CD14-positive monocyte (primary cell): Measurements from ENCODE around the gene WNT5B. TPM values are rescaled to one million over a fixed set of nuclear protein-coding genes. Genes with fewer than 3 reads are reported as not detected.

Experiments
- DNase-seq, 3 donors: peaks; one replicate each; pipeline ENCODE4 v3.0.0-alpha.2; 2011 to 2022
- H2AFZ ChIP-seq: 2 replicates; pipeline ENCODE4 v1.6.0; 2012; ENCODE audit warnings: mild to moderate bottlenecking, low read depth, low read length, inconsistent platforms; ENCODE audit not compliant: insufficient read depth, poor library complexity, severe bottlenecking
- H3K27ac ChIP-seq, 2 donors: 1 replicate in 1 of 2; 2 replicates in 1 of 2; pipeline ENCODE4 v1.5.1; 2012 to 2013; ENCODE audit warnings: low read length in 2 of 2, control low read depth in 1 of 2, inconsistent platforms in 1 of 2, low read depth in 1 of 2, mild to moderate bottlenecking in 1 of 2
- H3K27me3 ChIP-seq, 2 donors: one replicate each; pipeline versions ENCODE4 v1.6.0 to v1.6.1; 2011 to 2013; ENCODE audit warnings: low read length in 2 of 2; ENCODE audit not compliant: control insufficient read depth in 2 of 2, insufficient read depth in 2 of 2
- H3K36me3 ChIP-seq, 2 donors: replicated peaks in 1 of 2; 1 replicate in 1 of 2; 2 replicates in 1 of 2; pipeline versions ENCODE4 v1.5.1 to v1.6.1; 2012 to 2013; ENCODE audit warnings: low read length in 2 of 2, control low read depth in 1 of 2, inconsistent platforms in 1 of 2, mild to moderate bottlenecking in 1 of 2; ENCODE audit not compliant: insufficient read depth in 2 of 2, control insufficient read depth in 1 of 2
- H3K4me1 ChIP-seq, 2 donors: 1 replicate in 1 of 2; 2 replicates in 1 of 2; pipeline versions ENCODE4 v1.5.1 to v1.6.1; 2012 to 2013; ENCODE audit warnings: low read length in 2 of 2, control low read depth in 1 of 2, inconsistent platforms in 1 of 2, mild to moderate bottlenecking in 1 of 2, moderate library complexity in 1 of 2; ENCODE audit not compliant: insufficient read depth in 2 of 2, control insufficient read depth in 1 of 2
- H3K4me2 ChIP-seq: replicated peaks from 2 replicates; pipeline ENCODE3; 2012; ENCODE audit warnings: low read length, moderate library complexity, mild to moderate bottlenecking; ENCODE audit not compliant: poor library complexity, severe bottlenecking; ENCODE audit errors: extremely low read depth
- H3K4me3 ChIP-seq, 3 experiments: fragments of 200-600 bp in 1 of 3; sonication (generic) in 1 of 3; replicated peaks in 1 of 3; 1 replicate in 2 of 3; 2 replicates in 1 of 3; pipeline ENCODE4 v1.5.1; 2011 to 2013; ENCODE audit warnings: low read length in 3 of 3, mild to moderate bottlenecking in 3 of 3, control low read depth in 2 of 3, low read depth in 2 of 3, inconsistent platforms in 1 of 3, moderate library complexity in 1 of 3
- H3K79me2 ChIP-seq: 2 replicates; pipeline ENCODE4 v1.6.0; 2012; ENCODE audit warnings: mild to moderate bottlenecking, control low read depth, inconsistent platforms, low read length, moderate library complexity; ENCODE audit not compliant: insufficient read depth
- H3K9ac ChIP-seq: 2 replicates; pipeline ENCODE4 v1.6.0; 2017; ENCODE audit warnings: low read length, mild to moderate bottlenecking; ENCODE audit not compliant: insufficient read depth, poor library complexity, severe bottlenecking
- H3K9me3 ChIP-seq, 2 donors: replicated peaks in 1 of 2; 1 replicate in 1 of 2; 2 replicates in 1 of 2; pipeline versions ENCODE4 v1.5.1 to v1.6.1; 2012 to 2013; ENCODE audit warnings: low read length in 2 of 2, control low read depth in 1 of 2; ENCODE audit not compliant: control insufficient read depth in 1 of 2, insufficient read depth in 1 of 2
- H4K20me1 ChIP-seq: 2 replicates; pipeline ENCODE4 v1.6.0; 2012; ENCODE audit warnings: mild to moderate bottlenecking, low read length, control low read depth, moderate library complexity; ENCODE audit not compliant: insufficient read depth
- H3K27ac Mint-ChIP-seq, 7 donors: one replicate each; pipeline ENCODE4 v1.8.0; 2020; ENCODE audit warnings: mild to moderate bottlenecking in 7 of 7, mixed read lengths in 7 of 7, moderate library complexity in 6 of 7, inconsistent platforms in 2 of 7
- H3K27me3 Mint-ChIP-seq, 3 donors: one replicate each; pipeline ENCODE4 v1.8.0; 2021 to 2022; ENCODE audit warnings: low read depth in 3 of 3, mild to moderate bottlenecking in 3 of 3, mixed read lengths in 3 of 3, moderate library complexity in 3 of 3, inconsistent platforms in 1 of 3
- H3K36me3 Mint-ChIP-seq, 2 donors: one replicate each; pipeline ENCODE4 v1.8.0; 2020; ENCODE audit warnings: mixed read lengths in 2 of 2, inconsistent platforms in 1 of 2, mild to moderate bottlenecking in 1 of 2
- H3K4me1 Mint-ChIP-seq: one replicate; pipeline ENCODE4 v1.8.0; 2020; ENCODE audit warnings: mild to moderate bottlenecking, mixed read lengths
- H3K4me3 Mint-ChIP-seq, 2 donors: one replicate each; pipeline ENCODE4 v1.8.0; 2020; ENCODE audit warnings: mild to moderate bottlenecking in 2 of 2, mixed read lengths in 2 of 2, moderate library complexity in 1 of 2
- H3K9me3 Mint-ChIP-seq, 7 donors: one replicate each; pipeline ENCODE4 v1.8.0; 2020 to 2022; ENCODE audit warnings: mixed read lengths in 7 of 7, mild to moderate bottlenecking in 6 of 7, moderate library complexity in 6 of 7, inconsistent platforms in 2 of 7
- WGBS: methylation state at CpG from one replicate; pipeline ENCODE4 v1.1.5; 2013; ENCODE audit warnings: missing lambda C conversion rate; ENCODE audit not compliant: insufficient coverage; 5-methylcytosine and 5-hydroxymethylcytosine counted together
- intact Hi-C, 2 donors: fragments of 100-400 bp; cut with micrococcal nuclease; formaldehyde crosslinking; loops; one replicate each; pipeline versions ENCODE4 v1.15.0 to v1.15.1; 2023
- polyA plus RNA-seq, 3 donors: library from polyadenylated mRNA; depleted of rRNA in 1 of 3; unstranded in 2 of 3; stranded (reverse) in 1 of 3; fragments of 300-500 nt in 2 of 3; fragments of >200 nt in 1 of 3; fragmentation: Illumina TruSeq in 2 of 3; gene quantifications; 1 replicate in 2 of 3; 2 replicates in 1 of 3; pipeline ENCODE4 v1.2.3, GENCODE V29; 2012 to 2021
- TF ChIP-seq, protein P1 (sequence below): fragments of 200-600 bp; IDR thresholded peaks from one replicate; pipeline ENCODE4 v1.8.0; 2022; ENCODE audit warnings: antibody characterized with exemption, mild to moderate bottlenecking

Gene WNT5B
- polyA plus RNA-seq, 3 donors, result 2.7 to 4.1 (median 3.1) TPM

GRCh38 chr12:1592444-1593173 is 36.4 kb upstream of the WNT5B start:
- peaks cover 45% of the 10 kb centered on the region for H3K79me2 ChIP-seq

More at GRCh38 chr12:1592444-1593173, 36.4 kb upstream of the WNT5B start:
- H3K9me3 Mint-ChIP-seq, result no peaks in the 10 kb centered on the region
- intact Hi-C loops, result no loop called here
- peak overlapping the region; percentile 78 for H3K9ac ChIP-seq
- peaks cover 10 to 13% of the 10 kb centered on the region in 2 donors for H3K36me3 Mint-ChIP-seq
- H3K9me3 ChIP-seq, result no peaks in the 10 kb centered on the region
- peaks cover 37 to 51% of the 10 kb centered on the region in 2 donors for H3K4me1 ChIP-seq
- H3K27ac Mint-ChIP-seq, result peak overlapping the region in 5 of 7 donors; percentile 35 to 72 (median 63)
- peak overlapping the region; percentile 99 for H3K4me2 ChIP-seq
- H3K4me3 ChIP-seq, result peak overlapping the region; percentile 1 to 94 (median 58)
- WGBS, result 56% methylated on average over 25 of the region's 27 CpGs
- H3K4me3 Mint-ChIP-seq, result peak overlapping the region; percentile 82 to 93
- H4K20me1 ChIP-seq, result peaks cover 60% of the 10 kb centered on the region
- peak in 1 of 3 donors; percentile 28 for DNase-seq
- H3K27me3 Mint-ChIP-seq, result peaks cover 0 to 4% (median 0%) of the 10 kb centered on the region in 3 donors
- no peaks in the 10 kb centered on the region for H3K27me3 ChIP-seq
- H3K4me1 Mint-ChIP-seq, result peaks cover 55% of the 10 kb centered on the region
- TF ChIP-seq, protein P1, sequence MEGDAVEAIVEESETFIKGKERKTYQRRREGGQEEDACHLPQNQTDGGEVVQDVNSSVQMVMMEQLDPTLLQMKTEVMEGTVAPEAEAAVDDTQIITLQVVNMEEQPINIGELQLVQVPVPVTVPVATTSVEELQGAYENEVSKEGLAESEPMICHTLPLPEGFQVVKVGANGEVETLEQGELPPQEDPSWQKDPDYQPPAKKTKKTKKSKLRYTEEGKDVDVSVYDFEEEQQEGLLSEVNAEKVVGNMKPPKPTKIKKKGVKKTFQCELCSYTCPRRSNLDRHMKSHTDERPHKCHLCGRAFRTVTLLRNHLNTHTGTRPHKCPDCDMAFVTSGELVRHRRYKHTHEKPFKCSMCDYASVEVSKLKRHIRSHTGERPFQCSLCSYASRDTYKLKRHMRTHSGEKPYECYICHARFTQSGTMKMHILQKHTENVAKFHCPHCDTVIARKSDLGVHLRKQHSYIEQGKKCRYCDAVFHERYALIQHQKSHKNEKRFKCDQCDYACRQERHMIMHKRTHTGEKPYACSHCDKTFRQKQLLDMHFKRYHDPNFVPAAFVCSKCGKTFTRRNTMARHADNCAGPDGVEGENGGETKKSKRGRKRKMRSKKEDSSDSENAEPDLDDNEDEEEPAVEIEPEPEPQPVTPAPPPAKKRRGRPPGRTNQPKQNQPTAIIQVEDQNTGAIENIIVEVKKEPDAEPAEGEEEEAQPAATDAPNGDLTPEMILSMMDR, result no peak
- H2AFZ ChIP-seq, result peak overlapping the region; percentile 37
- peaks cover 0 to 8% of the 10 kb centered on the region in 2 donors for H3K36me3 ChIP-seq
- peak overlapping the region in 1 of 2 donors; percentile 12 for H3K27ac ChIP-seq
